HG03097 (cell line): ENCODE measurements around the gene CCDC102B.
"Not testable (repeated sequence)": the region's sequence is repeated elsewhere in the genome, so short reads cannot be mapped to it uniquely, and the experiment has no call there.

Experiments
- ATAC-seq: cut with Tn5 transposase; IDR thresholded peaks from one replicate; pipeline ENCODE4 v1.9.1; 2021; ENCODE audit not compliant: unreplicated experiment, low FRiP score

CCDC102B gene

GRCh38 chr18:68797871-68798270, at the start of gene CCDC102B:
CCDC102B (plus strand) TSS chr18:68798080; CDS start chr18:68836764, 38,684 bp downstream.
- ATAC-seq, result no peak

GRCh38 chr18:68757126-68757525, 40.8 kb upstream of the CCDC102B start:
- no peak for ATAC-seq

- no peak for ATAC-seq
Measured at GRCh38 chr18:68759308-68759707, 38.6 kb upstream of the CCDC102B start.

- ATAC-seq, result no peak
Measured at GRCh38 chr18:68763083-68763482, 34.8 kb upstream of the CCDC102B start.

- no peak for ATAC-seq
Measured at GRCh38 chr18:68764016-68764415, 33.9 kb upstream of the CCDC102B start.

- ATAC-seq, result no peak
Measured at GRCh38 chr18:68766433-68766832, 31.4 kb upstream of the CCDC102B start.

GRCh38 chr18:68769461-68769860, 28.4 kb upstream of the CCDC102B start:
- no peak for ATAC-seq

- ATAC-seq, result no peak
Measured at GRCh38 chr18:68772268-68772667, 25.6 kb upstream of the CCDC102B start.

- no peak for ATAC-seq
Measured at GRCh38 chr18:68778280-68778886, 19.5 kb upstream of the CCDC102B start.

- ATAC-seq, result no peak
Measured at GRCh38 chr18:68779169-68779568, 18.7 kb upstream of the CCDC102B start.

- no peak for ATAC-seq
Measured at GRCh38 chr18:68780802-68781635, 16.9 kb upstream of the CCDC102B start.

- no peak for ATAC-seq
Measured at GRCh38 chr18:68783506-68783905, 14.4 kb upstream of the CCDC102B start.

GRCh38 chr18:68784071-68784470, 13.8 kb upstream of the CCDC102B start:
- no peak for ATAC-seq

- ATAC-seq, result not testable (repeated sequence)
Measured at GRCh38 chr18:68790290-68790689, 7.6 kb upstream of the CCDC102B start.

GRCh38 chr18:68791801-68792200, 6.1 kb upstream of the CCDC102B start:
- ATAC-seq, result no peak

- ATAC-seq, result no peak
Measured at GRCh38 chr18:68793951-68794350, 3.9 kb upstream of the CCDC102B start.

- no peak for ATAC-seq
Measured at GRCh38 chr18:68796936-68797690, 767 bp upstream of the CCDC102B start.

GRCh38 chr18:68800075-68800474, 2.2 kb downstream of the CCDC102B start:
- ATAC-seq, result no peak

- ATAC-seq, result no peak
Measured at GRCh38 chr18:68803356-68803755, 5.5 kb downstream of the CCDC102B start.

GRCh38 chr18:68817584-68817983, 19.7 kb downstream of the CCDC102B start:
- no peak for ATAC-seq

- no peak for ATAC-seq
Measured at GRCh38 chr18:68818584-68818983, 20.7 kb downstream of the CCDC102B start.
